Neural progenitor cell (in vitro differentiated cells): Measurements from ENCODE around the gene MYO1B.

Experiments used
- EZH2 ChIP-seq: fragments of 200-600 bp; sonication (generic); IDR thresholded peaks from 2 replicates; pipeline ENCODE4 v1.6.1; 2017; ENCODE audit warnings: antibody characterized with exemption, mild to moderate bottlenecking, moderate library complexity
- EZH2phosphoT487 ChIP-seq: fragments of 200-600 bp; sonication (generic); IDR thresholded peaks from 2 replicates; pipeline ENCODE4 v1.6.1; 2017; ENCODE audit warnings: antibody characterized with exemption

DNA sequence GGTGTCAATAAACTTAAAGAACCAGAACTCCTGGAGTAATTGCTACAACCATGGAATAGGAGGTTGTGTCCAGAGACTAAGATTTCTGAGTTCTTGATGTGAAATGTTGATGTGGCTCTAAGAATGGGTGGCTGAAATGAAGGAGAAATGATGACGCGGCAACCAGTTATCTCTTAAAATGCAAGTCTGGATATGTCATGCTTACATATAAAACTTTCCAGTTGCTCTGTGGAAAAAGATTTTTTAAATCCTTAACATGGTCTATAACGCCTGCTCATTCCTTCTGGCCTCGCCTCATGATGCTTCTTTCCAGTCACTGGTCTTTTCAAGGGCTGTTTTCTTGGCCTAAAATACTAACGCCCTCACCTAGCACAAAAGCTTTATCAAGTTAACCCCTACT is 23.5 kb upstream of the MYO1B start:
- no peak for TF ChIP-seq EZH2phosphoT487
- no peak for TF ChIP-seq EZH2
